Panc1 (cell line): ENCODE data around the gene TGM3.

ENCODE experiments used
- POLR2AphosphoS5 ChIP-seq: IDR thresholded peaks from 2 replicates; pipeline ENCODE4 v1.6.1; 2012; ENCODE audit warnings: mild to moderate bottlenecking, low read depth, low read length, moderate library complexity
- SIN3A ChIP-seq: IDR thresholded peaks from 2 replicates; pipeline ENCODE4 v1.6.1; 2012; ENCODE audit warnings: low read depth, mild to moderate bottlenecking, low read length, moderate library complexity, borderline replicate concordance; ENCODE audit not compliant: insufficient read depth
- TCF7L2 ChIP-seq: IDR thresholded peaks from 2 replicates; pipeline ENCODE4 v1.6.1; 2011; ENCODE audit warnings: mild to moderate bottlenecking, low read depth, low read length, inconsistent platforms
- TF ChIP-seq, protein P1 (sequence below): fragments of 450-650 bp; IDR thresholded peaks from 2 replicates; pipeline ENCODE4 v1.5.1; 2017; ENCODE audit warnings: mild to moderate bottlenecking
- TF ChIP-seq, protein P2 (sequence below), 2 experiments: IDR thresholded peaks; 2 replicates each; pipeline ENCODE4 v1.6.1; 2011 to 2012; ENCODE audit warnings: low read depth in 2 of 2, control low read depth in 1 of 2, low read length in 1 of 2, mild to moderate bottlenecking in 1 of 2, moderate library complexity in 1 of 2; ENCODE audit not compliant: insufficient read depth in 1 of 2

DNA sequence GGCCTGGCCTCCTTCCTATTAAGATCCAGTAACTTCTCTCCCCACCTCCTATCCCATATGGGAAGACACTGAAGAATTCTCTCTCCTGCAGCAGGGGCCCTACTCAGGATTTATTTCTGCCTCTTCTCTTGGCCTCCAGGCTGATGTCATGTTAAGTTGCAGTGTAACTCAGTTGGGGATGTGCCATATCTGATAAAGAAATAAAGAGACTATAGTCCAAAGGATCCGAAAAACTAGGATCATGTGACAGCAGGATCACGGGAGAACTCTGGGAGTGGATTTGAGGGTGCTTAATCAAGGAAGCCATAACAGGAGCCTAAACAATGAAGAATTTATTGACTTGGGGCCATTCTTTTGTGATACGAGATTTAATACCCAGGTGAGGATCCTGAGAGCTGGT, 46.4 kb downstream of the TGM3 start:
- TF ChIP-seq, protein P1, sequence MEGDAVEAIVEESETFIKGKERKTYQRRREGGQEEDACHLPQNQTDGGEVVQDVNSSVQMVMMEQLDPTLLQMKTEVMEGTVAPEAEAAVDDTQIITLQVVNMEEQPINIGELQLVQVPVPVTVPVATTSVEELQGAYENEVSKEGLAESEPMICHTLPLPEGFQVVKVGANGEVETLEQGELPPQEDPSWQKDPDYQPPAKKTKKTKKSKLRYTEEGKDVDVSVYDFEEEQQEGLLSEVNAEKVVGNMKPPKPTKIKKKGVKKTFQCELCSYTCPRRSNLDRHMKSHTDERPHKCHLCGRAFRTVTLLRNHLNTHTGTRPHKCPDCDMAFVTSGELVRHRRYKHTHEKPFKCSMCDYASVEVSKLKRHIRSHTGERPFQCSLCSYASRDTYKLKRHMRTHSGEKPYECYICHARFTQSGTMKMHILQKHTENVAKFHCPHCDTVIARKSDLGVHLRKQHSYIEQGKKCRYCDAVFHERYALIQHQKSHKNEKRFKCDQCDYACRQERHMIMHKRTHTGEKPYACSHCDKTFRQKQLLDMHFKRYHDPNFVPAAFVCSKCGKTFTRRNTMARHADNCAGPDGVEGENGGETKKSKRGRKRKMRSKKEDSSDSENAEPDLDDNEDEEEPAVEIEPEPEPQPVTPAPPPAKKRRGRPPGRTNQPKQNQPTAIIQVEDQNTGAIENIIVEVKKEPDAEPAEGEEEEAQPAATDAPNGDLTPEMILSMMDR, result no peak
- TF ChIP-seq, protein P2, sequence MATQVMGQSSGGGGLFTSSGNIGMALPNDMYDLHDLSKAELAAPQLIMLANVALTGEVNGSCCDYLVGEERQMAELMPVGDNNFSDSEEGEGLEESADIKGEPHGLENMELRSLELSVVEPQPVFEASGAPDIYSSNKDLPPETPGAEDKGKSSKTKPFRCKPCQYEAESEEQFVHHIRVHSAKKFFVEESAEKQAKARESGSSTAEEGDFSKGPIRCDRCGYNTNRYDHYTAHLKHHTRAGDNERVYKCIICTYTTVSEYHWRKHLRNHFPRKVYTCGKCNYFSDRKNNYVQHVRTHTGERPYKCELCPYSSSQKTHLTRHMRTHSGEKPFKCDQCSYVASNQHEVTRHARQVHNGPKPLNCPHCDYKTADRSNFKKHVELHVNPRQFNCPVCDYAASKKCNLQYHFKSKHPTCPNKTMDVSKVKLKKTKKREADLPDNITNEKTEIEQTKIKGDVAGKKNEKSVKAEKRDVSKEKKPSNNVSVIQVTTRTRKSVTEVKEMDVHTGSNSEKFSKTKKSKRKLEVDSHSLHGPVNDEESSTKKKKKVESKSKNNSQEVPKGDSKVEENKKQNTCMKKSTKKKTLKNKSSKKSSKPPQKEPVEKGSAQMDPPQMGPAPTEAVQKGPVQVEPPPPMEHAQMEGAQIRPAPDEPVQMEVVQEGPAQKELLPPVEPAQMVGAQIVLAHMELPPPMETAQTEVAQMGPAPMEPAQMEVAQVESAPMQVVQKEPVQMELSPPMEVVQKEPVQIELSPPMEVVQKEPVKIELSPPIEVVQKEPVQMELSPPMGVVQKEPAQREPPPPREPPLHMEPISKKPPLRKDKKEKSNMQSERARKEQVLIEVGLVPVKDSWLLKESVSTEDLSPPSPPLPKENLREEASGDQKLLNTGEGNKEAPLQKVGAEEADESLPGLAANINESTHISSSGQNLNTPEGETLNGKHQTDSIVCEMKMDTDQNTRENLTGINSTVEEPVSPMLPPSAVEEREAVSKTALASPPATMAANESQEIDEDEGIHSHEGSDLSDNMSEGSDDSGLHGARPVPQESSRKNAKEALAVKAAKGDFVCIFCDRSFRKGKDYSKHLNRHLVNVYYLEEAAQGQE (IDR thresholded peaks at IDR 0.05; ENCODE audit: insufficient read depth in 1 of 2, low read depth in 2 of 2, low read length in 1 of 2), result no peak
- TF ChIP-seq SIN3A (no peak), POLR2AphosphoS5 (no peak), TCF7L2 (no peak)
